Adrenal gland (tissue), 12 donors: Measurements from ENCODE around the gene IGSF3. TPM values are rescaled to one million over a fixed set of nuclear protein-coding genes. Genes with fewer than 3 reads are reported as not detected.

Experiments used
- DNase-seq, 7 donors: peaks; one replicate each; pipeline ENCODE4 v3.0.0-alpha.2; 2019 to 2020
- H3K27ac ChIP-seq, 5 donors: fragments of 200-600 bp; sonication (generic) in 4 of 5; 1 replicate in 3 of 5; 2 replicates in 2 of 5; pipeline versions ENCODE4 v1.5.1 to v1.8.0; 2016 to 2020; ENCODE audit warnings: mild to moderate bottlenecking in 1 of 5
- H3K27me3 ChIP-seq: fragments of 200-600 bp; 2 replicates; pipeline ENCODE4 v1.8.0; 2021
- H3K36me3 ChIP-seq, 2 donors: fragments of 200-600 bp; replicated peaks in 1 of 2; 1 replicate in 1 of 2; 2 replicates in 1 of 2; pipeline versions ENCODE4 v1.5.1 to v1.8.0; 2018 to 2022
- H3K4me1 ChIP-seq, 2 donors: fragments of 200-600 bp; replicated peaks in 1 of 2; 1 replicate in 1 of 2; 2 replicates in 1 of 2; pipeline versions ENCODE4 v1.5.1 to v1.8.0; 2018 to 2021
- H3K4me3 ChIP-seq, 4 donors: fragments of 200-600 bp; sonication (generic) in 3 of 4; one replicate each; pipeline ENCODE4 v1.5.1; 2016 to 2018
- H3K9me3 ChIP-seq, 3 donors: fragments of 200-600 bp; sonication (generic) in 1 of 3; replicated peaks in 1 of 3; 1 replicate in 2 of 3; 2 replicates in 1 of 3; pipeline versions ENCODE4 v1.5.1 to v1.8.0; 2016 to 2021
- POLR2A ChIP-seq, 2 donors: fragments of 450-650 bp; IDR thresholded peaks; one replicate each; pipeline ENCODE4 v1.6.1; 2017; ENCODE audit warnings: antibody characterized with exemption in 2 of 2, mild to moderate bottlenecking in 2 of 2, moderate library complexity in 1 of 2
- WGBS, 4 donors: extraction: QIAGEN DNeasy Blood & Tissue Kit in 2 of 4; methylation state at CpG; one replicate each; pipeline versions ENCODE4 v1.1.5 to v1.1.7; 2013 to 2017; 5-methylcytosine and 5-hydroxymethylcytosine counted together
- intact Hi-C, 2 donors: fragments of 100-400 bp; cut with DNase I; formaldehyde crosslinking; loops; one replicate each; pipeline versions ENCODE4 v1.14.1 to v1.15.0; 2022 to 2023
- polyA plus RNA-seq, 3 donors: library from polyadenylated mRNA; stranded (reverse); fragments of 200-250 nt in 2 of 3; fragments of 350-450 nt in 1 of 3; fragmentation: Illumina TruSeq in 1 of 3; extraction: RNeasy Lipid Tissue Mini Kit (QIAGEN cat#74804) in 1 of 3; gene quantifications; one replicate each; pipeline ENCODE4 v1.2.3, GENCODE V29; 2013 to 2014
- total RNA-seq, 9 donors: library from RNA; depleted of rRNA in 4 of 9; stranded (reverse); fragments of >200 nt in 4 of 9; fragments of 120-200 nt in 1 of 9; fragmentation: NEBNext Ultra II Directional in 1 of 9; extraction: Animal tissue kit (Norgen Biotek cat#: 25700) in 1 of 9; gene quantifications; one replicate each; pipeline versions ENCODE4 v1.1.0 to v1.2.4, GENCODE V29; 2013 to 2023
- TF ChIP-seq, protein P1 (sequence below), 6 experiments: fragments of 450-650 bp in 4 of 6; fragments of 200-600 bp in 2 of 6; sonication (generic) in 1 of 6; IDR thresholded peaks; 1 replicate in 5 of 6; 2 replicates in 1 of 6; pipeline versions ENCODE4 v1.5.1 to v1.8.0; 2016 to 2021; ENCODE audit warnings: antibody characterized with exemption in 6 of 6, mild to moderate bottlenecking in 2 of 6, moderate library complexity in 1 of 6
- donor health status: healthy with polysubstance abuse.
- donor health status: Bipolar disorder and iron deficiency.
- donor health status: DM: yes; HTN: yes; CAD: no.
- donor health status: DM: no; HTN: no; CAD: no.
- donor health status: DM: no; HTN: no; CAD: no.
- donor health status: DM: yes; HTN: yes; CAD: no.

IGSF3 gene
- total and polyA plus RNA-seq, 12 donors, result 0.67 to 12.1 (median 2.2) TPM

DNA sequence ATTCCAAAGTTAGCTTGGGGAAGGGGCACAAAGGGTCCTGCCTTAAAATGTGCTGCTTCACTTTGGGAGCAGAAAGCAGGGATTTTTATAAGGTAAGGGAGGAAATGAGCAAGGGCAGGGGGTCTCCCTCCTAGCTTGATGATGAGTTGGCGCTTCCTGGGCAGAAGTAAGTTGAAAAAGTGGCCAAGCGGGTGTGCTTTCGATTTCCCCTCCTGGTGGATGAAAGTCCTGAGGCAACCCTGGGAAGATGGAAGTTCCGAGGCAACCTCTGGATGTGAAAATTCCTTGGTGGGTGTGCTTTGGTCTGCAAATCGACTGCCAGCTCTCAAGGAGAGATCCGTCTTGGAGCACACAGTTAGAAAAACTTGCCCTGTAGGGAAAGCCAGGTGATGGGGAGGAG lies 45.0 kb upstream of the IGSF3 start:
- intact Hi-C loops, result no loop called here
- 64 to 74% (median 69%) methylated on average over 6 of the region's 6 CpGs for WGBS, 4 donors
- no peaks in the 10 kb centered on the region for H3K4me1 ChIP-seq
- H3K27ac ChIP-seq, result no peak overlapping the region
- no peaks in the 10 kb centered on the region for H3K36me3 ChIP-seq
- TF ChIP-seq, protein P1, sequence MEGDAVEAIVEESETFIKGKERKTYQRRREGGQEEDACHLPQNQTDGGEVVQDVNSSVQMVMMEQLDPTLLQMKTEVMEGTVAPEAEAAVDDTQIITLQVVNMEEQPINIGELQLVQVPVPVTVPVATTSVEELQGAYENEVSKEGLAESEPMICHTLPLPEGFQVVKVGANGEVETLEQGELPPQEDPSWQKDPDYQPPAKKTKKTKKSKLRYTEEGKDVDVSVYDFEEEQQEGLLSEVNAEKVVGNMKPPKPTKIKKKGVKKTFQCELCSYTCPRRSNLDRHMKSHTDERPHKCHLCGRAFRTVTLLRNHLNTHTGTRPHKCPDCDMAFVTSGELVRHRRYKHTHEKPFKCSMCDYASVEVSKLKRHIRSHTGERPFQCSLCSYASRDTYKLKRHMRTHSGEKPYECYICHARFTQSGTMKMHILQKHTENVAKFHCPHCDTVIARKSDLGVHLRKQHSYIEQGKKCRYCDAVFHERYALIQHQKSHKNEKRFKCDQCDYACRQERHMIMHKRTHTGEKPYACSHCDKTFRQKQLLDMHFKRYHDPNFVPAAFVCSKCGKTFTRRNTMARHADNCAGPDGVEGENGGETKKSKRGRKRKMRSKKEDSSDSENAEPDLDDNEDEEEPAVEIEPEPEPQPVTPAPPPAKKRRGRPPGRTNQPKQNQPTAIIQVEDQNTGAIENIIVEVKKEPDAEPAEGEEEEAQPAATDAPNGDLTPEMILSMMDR (IDR thresholded peaks at IDR 0.05), result no peak
- TF ChIP-seq POLR2A (IDR thresholded peaks at IDR 0.05), result no peak
- H3K4me3 ChIP-seq, result no peak overlapping the region
- no peaks in the 10 kb centered on the region for H3K9me3 ChIP-seq
- H3K27me3 ChIP-seq, result no peaks in the 10 kb centered on the region
- peak in 1 of 7 donors; percentile 13 for DNase-seq

DNA sequence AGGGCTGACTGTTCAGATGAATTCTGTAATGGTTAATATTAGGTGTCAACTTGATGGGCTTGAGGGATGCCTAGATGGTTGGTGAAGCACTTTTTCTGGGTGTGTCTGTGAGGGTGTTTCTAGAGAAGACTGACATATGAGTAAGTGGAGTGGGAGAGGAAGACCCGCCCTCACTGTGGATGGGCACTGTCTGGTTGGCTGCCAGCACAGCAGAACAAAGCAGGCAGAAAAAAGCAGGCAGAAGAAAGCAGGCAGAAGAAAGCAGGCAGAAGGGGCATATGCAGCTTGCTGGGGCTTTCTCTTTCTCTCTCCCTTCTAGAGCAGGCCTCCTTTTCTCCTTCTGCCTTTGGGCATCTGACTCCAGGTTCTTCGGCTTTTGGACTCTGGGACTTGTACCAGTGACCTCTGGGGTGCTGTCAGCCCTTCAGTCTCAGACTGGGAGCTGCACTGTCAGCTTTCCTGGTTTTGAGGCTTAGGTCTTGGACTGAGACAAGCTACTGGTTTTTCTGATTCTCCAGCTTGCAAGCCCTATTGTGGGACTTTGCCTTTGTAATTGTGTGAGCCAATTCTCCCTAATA lies 43.8 kb upstream of the IGSF3 start:
- Histone ChIP-seq H3K27ac (no peak overlapping the region), H3K27me3 (no peaks in the 10 kb centered on the region), H3K9me3 (no peaks in the 10 kb centered on the region), H3K4me1 (no peaks in the 10 kb centered on the region), H3K36me3 (no peaks in the 10 kb centered on the region), H3K4me3 (no peak overlapping the region)
- WGBS, 4 donors, result 61 to 73% (median 72%) methylated on average over 2 of the region's 2 CpGs
- TF ChIP-seq, protein P1 (IDR thresholded peaks at IDR 0.05), result no peak
- no peak for TF ChIP-seq POLR2A (IDR thresholded peaks at IDR 0.05)
- peak in 1 of 7 donors; percentile 9 for DNase-seq
- intact Hi-C loops, result no loop called here

DNA sequence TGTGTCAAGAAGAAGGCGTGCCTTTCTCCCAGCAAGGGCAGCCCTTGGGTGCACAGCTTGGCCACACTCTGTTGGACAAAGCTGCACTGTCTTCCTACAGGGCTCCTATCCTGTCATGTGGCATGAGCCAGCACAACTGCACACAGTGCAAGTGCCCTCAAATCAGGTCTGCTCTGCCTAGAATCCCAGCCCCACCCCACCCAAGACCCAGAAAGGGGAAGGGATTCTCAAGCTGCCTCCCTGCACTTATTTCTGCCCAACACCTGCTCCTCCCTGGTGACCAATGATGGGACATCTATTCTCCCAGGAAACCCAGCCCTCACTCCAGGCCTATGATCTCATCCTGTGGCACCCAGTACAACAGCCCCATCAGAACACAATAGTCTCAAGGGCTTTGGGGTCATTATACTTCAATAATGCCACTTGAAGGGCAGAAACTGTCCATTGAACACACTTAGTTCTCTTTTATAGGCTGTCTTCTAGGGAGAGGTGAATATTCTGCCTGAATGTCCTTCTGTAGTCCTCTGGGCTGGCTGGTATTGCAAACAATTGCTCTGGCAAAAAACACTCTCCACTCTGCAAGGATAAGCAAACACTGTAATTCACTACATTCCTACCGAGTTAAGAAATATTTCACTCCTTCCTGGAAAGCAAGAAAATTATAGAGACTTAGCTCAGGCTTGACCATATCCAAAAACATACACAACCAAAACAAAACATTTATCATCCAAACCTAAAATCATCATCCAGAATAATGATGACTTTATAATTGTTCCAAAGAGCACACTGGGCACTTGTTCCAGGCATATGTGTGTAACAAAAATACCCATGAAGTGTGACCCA lies 43.1 kb upstream of the IGSF3 start:
- WGBS, 4 donors, result 57 to 78% (median 69%) methylated on average over 2 of the region's 2 CpGs
- intact Hi-C loops, result no loop called here
- DNase-seq, result peak in 1 of 7 donors; percentile 14
- Histone ChIP-seq H3K4me3 (no peak overlapping the region), H3K36me3 (no peaks in the 10 kb centered on the region), H3K27me3 (no peaks in the 10 kb centered on the region), H3K9me3 (no peaks in the 10 kb centered on the region), H3K4me1 (no peaks in the 10 kb centered on the region), H3K27ac (no peak overlapping the region)
- TF ChIP-seq POLR2A (IDR thresholded peaks at IDR 0.05), result no peak
- TF ChIP-seq, protein P1 (IDR thresholded peaks at IDR 0.05), result no peak

DNA sequence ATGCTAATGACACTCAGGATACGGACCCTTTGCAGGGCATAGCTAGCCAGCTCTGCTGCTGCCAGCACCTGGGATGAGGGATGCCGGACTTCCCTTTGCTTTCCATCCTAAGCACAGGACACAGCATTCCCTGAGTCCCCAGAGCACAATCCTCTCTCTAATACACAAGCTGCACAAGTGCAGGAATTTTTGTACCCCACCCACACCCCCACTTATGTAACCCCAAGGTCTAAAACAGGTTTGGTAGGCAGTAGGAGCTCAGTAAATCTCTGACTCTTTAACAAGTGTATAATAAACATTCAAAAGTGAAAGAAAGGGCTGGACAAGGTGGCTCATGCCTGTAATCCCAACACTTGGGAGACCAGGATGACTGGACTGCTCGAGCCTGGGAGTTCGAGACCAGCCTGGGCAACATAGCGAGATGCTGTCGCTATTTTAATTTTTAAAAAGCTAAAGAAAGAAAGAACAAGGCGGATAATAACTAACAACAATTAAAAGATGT lies 42.2 kb upstream of the IGSF3 start:
- Histone ChIP-seq H3K4me1 (no peaks in the 10 kb centered on the region), H3K27ac (no peak overlapping the region), H3K27me3 (no peaks in the 10 kb centered on the region), H3K9me3 (no peaks in the 10 kb centered on the region), H3K36me3 (no peaks in the 10 kb centered on the region), H3K4me3 (no peak overlapping the region)
- TF ChIP-seq, protein P1 (IDR thresholded peaks at IDR 0.05), result no peak
- no peak for TF ChIP-seq POLR2A (IDR thresholded peaks at IDR 0.05)
- WGBS, 4 donors, result 84 to 92% (median 89%) methylated on average over 7 of the region's 7 CpGs
- peak in 1 of 7 donors; percentile 7 for DNase-seq
- intact Hi-C loops, result no loop called here
